ENCODE results near the gene SLC9B2. TPM values are rescaled to one million over a fixed set of nuclear protein-coding genes. Genes with fewer than 3 reads are reported as not detected.

Gene SLC9B2
- total RNA-seq, 2 donors from 2014 or later, result 3.9 to 8.7 TPM

- intact Hi-C loops (cut with DNase I), result loop anchor here (10.0 kb wide), 1 partner anchor 210 kb away; the partner anchor contains the start of gene CISD2
- no peaks in the 10 kb centered on the region for H3K36me3 ChIP-seq
- no peak for TF ChIP-seq POLR2A (IDR thresholded peaks at IDR 0.05)
- no peak for TF ChIP-seq POLR2AphosphoS5 (IDR thresholded peaks at IDR 0.05)
- no peak for TF ChIP-seq CTCF (IDR thresholded peaks at IDR 0.05)
- H3K27ac ChIP-seq, result no peak overlapping the region
- no peaks in the 10 kb centered on the region for H3K27me3 ChIP-seq (replicated peaks; ENCODE audit: insufficient read depth)
- H3K4me1 ChIP-seq (replicated peaks), result no peaks in the 10 kb centered on the region
- DNase-seq (ENCODE audit: low spot score), result no peak
- 88% methylated on average over 9 of the region's 9 CpGs for WGBS
- no peak overlapping the region for H3K4me3 ChIP-seq
- no peaks in the 10 kb centered on the region for H3K9me3 ChIP-seq
Measured at GRCh38 chr4:103074744-103075434, 1.7 kb downstream of the SLC9B2 start.

GRCh38 chr4:103073792-103074438 lies 2.6 kb downstream of the SLC9B2 start:
- no peaks in the 10 kb centered on the region for H3K9me3 ChIP-seq
- intact Hi-C loops (cut with DNase I), result loop anchor here (10.0 kb wide), 1 partner anchor 209 kb away; the partner anchor contains the start of gene CISD2
- H3K4me1 ChIP-seq (replicated peaks), result no peaks in the 10 kb centered on the region
- no peak overlapping the region for H3K4me3 ChIP-seq
- no peaks in the 10 kb centered on the region for H3K36me3 ChIP-seq
- 100% methylated on average over 2 of the region's 2 CpGs for WGBS
- no peaks in the 10 kb centered on the region for H3K27me3 ChIP-seq (replicated peaks; ENCODE audit: insufficient read depth)
- H3K27ac ChIP-seq, result no peak overlapping the region
- TF ChIP-seq POLR2A (IDR thresholded peaks at IDR 0.05) (no peak), POLR2AphosphoS5 (IDR thresholded peaks at IDR 0.05) (no peak), CTCF (IDR thresholded peaks at IDR 0.05) (no peak)
- DNase-seq (ENCODE audit: low spot score), result no peak

- WGBS, result 93% methylated on average over 2 of the region's 2 CpGs
- no peak for DNase-seq (ENCODE audit: low spot score)
- H3K36me3 ChIP-seq, result no peaks in the 10 kb centered on the region
- TF ChIP-seq POLR2AphosphoS5 (IDR thresholded peaks at IDR 0.05) (no peak), CTCF (IDR thresholded peaks at IDR 0.05) (no peak), POLR2A (IDR thresholded peaks at IDR 0.05) (no peak)
- H3K9me3 ChIP-seq, result no peaks in the 10 kb centered on the region
- no peaks in the 10 kb centered on the region for H3K4me1 ChIP-seq (replicated peaks)
- intact Hi-C loops (cut with DNase I), result no loop called here
- H3K27me3 ChIP-seq (replicated peaks; ENCODE audit: insufficient read depth), result no peaks in the 10 kb centered on the region
- no peak overlapping the region for H3K27ac ChIP-seq
- H3K4me3 ChIP-seq, result no peak overlapping the region
Measured at GRCh38 chr4:103067841-103068547, 8.6 kb downstream of the SLC9B2 start.

- Histone ChIP-seq H3K4me1 (replicated peaks) (no peaks in the 10 kb centered on the region), H3K27ac (no peak overlapping the region), H3K9me3 (no peaks in the 10 kb centered on the region), H3K36me3 (no peaks in the 10 kb centered on the region), H3K27me3 (replicated peaks; ENCODE audit: insufficient read depth) (no peaks in the 10 kb centered on the region), H3K4me3 (no peak overlapping the region)
- intact Hi-C loops (cut with DNase I), result no loop called here
- WGBS, result 91% methylated on average over 2 of the region's 2 CpGs
- TF ChIP-seq POLR2AphosphoS5 (IDR thresholded peaks at IDR 0.05) (no peak), POLR2A (IDR thresholded peaks at IDR 0.05) (no peak)
- no peak for DNase-seq (ENCODE audit: low spot score)
Measured at GRCh38 chr4:103060453-103061148, 16.0 kb downstream of the SLC9B2 start.

GRCh38 chr4:103054030-103054429 lies 22.5 kb downstream of the SLC9B2 start:
- Histone ChIP-seq H3K4me1 (replicated peaks) (no peaks in the 10 kb centered on the region), H3K9me3 (no peaks in the 10 kb centered on the region), H3K27me3 (replicated peaks; ENCODE audit: insufficient read depth) (no peaks in the 10 kb centered on the region), H3K4me3 (no peak overlapping the region), H3K27ac (no peak overlapping the region), H3K36me3 (no peaks in the 10 kb centered on the region)
- TF ChIP-seq POLR2A (IDR thresholded peaks at IDR 0.05) (no peak), POLR2AphosphoS5 (IDR thresholded peaks at IDR 0.05) (no peak), CTCF (IDR thresholded peaks at IDR 0.05) (no peak)
- intact Hi-C loops (cut with DNase I), result no loop called here
- no peak for DNase-seq (ENCODE audit: low spot score)
- 93% methylated on average over 3 of the region's 3 CpGs for WGBS
